Hepatocyte (in vitro differentiated cells): ENCODE results near the gene TP53TG3D.
"Not testable (repeated sequence)": the region's sequence is repeated elsewhere in the genome, so short reads cannot be mapped to it uniquely, and the experiment has no call there.

Experiments
- CTCF ChIP-seq: fragments of 200-600 bp; sonication (generic); IDR thresholded peaks from 2 replicates; pipeline ENCODE4 v1.5.1; 2016; ENCODE audit warnings: antibody characterized with exemption, mild to moderate bottlenecking; ENCODE audit not compliant: poor library complexity
- EZH2 ChIP-seq: fragments of 200-600 bp; sonication (generic); IDR thresholded peaks from 2 replicates; pipeline ENCODE4 v1.6.1; 2016; ENCODE audit warnings: antibody characterized with exemption, mild to moderate bottlenecking, borderline replicate concordance

- not testable (repeated sequence) for TF ChIP-seq CTCF, EZH2
Observed at GRCh38 chr16:32263552-32263951, 10.5 kb downstream of the TP53TG3D start.
